ENCODE results near the gene ITPRIP.

ITPRIP gene

GRCh38 chr10:104268713-104269645 is 69.3 kb downstream of the ITPRIP start, which contains the start of gene GSTO2:
Gene GSTO2 (plus strand): TSS chr10:104269184. CDS start chr10:104274916, 5,732 bp downstream.
- H3K4me3 Mint-ChIP-seq: peak within 1 kb of the TSS; percentile 92
- peaks cover 24% of the 10 kb centered on the region for H3K36me3 Mint-ChIP-seq
- peak within 1 kb of the TSS; percentile 98 for H3K27ac Mint-ChIP-seq
- no peaks in the 10 kb centered on the region for H3K27me3 Mint-ChIP-seq
- peaks cover 41% of the 10 kb centered on the region for H3K4me1 Mint-ChIP-seq
- no peaks in the 10 kb centered on the region for H3K9me3 Mint-ChIP-seq

DNA sequence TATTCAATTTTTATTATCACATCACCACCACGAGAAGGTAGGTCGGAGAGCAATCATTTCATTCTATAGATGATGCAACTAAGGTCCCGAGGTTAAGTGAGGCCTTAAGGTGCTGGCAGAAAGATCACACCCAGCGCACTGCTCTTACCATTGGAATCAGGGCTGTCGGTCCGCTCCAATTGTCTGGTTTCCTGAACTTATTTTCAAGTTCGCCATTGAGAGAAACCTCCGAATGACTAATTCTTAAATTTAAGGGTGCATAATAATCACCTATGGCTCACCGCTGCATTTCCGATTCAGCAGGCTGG is 69.9 kb downstream of the ITPRIP start:
- Mint-ChIP-seq H3K27ac (peak overlapping the region; percentile 98), H3K36me3 (peaks cover 28% of the 10 kb centered on the region), H3K9me3 (no peaks in the 10 kb centered on the region), H3K4me3 (peak overlapping the region; percentile 92), H3K27me3 (no peaks in the 10 kb centered on the region), H3K4me1 (peaks cover 45% of the 10 kb centered on the region)

- H3K36me3 Mint-ChIP-seq: peaks cover 28% of the 10 kb centered on the region
- H3K4me1 Mint-ChIP-seq: peaks cover 45% of the 10 kb centered on the region
- H3K27ac Mint-ChIP-seq: peak overlapping the region; percentile 98
- H3K4me3 Mint-ChIP-seq: peak overlapping the region; percentile 92
- H3K27me3 Mint-ChIP-seq: no peaks in the 10 kb centered on the region
- no peaks in the 10 kb centered on the region for H3K9me3 Mint-ChIP-seq
These were observed 70.4 kb downstream of the ITPRIP start for GRCh38 chr10:104267721-104268404.

GRCh38 chr10:104264783-104265182 is 73.5 kb downstream of the ITPRIP start:
- Mint-ChIP-seq H3K4me3 (no peak overlapping the region), H3K36me3 (peaks cover 42% of the 10 kb centered on the region), H3K9me3 (no peaks in the 10 kb centered on the region), H3K27me3 (no peaks in the 10 kb centered on the region), H3K27ac (peak overlapping the region; percentile 38), H3K4me1 (peaks cover 66% of the 10 kb centered on the region)

- peak overlapping the region; percentile 81 for H3K4me3 Mint-ChIP-seq
- H3K27me3 Mint-ChIP-seq: no peaks in the 10 kb centered on the region
- H3K27ac Mint-ChIP-seq: peak overlapping the region; percentile 97
- no peaks in the 10 kb centered on the region for H3K9me3 Mint-ChIP-seq
- H3K4me1 Mint-ChIP-seq: peaks cover 79% of the 10 kb centered on the region
- H3K36me3 Mint-ChIP-seq: peaks cover 50% of the 10 kb centered on the region
These were observed 76.2 kb downstream of the ITPRIP start for GRCh38 chr10:104262055-104262454.

DNA sequence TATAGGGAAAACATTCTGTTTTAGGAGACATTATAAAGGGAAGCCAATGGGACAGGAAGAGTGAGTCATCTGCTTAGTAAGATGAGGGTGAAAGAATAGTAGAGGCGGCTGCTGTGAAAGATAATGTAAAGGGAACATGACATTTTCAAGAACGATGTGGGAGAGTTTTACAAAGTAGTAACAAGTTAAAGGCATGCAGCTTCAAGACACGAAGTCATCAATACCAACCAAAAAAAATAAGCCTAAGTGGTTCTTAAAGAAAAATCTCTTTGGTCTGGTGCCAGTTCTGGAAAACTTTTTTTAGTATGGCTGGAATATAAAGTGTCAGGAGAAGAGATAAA is 77.5 kb downstream of the ITPRIP start:
- Mint-ChIP-seq H3K36me3 (peaks cover 43% of the 10 kb centered on the region), H3K27ac (peak overlapping the region; percentile 97), H3K27me3 (no peaks in the 10 kb centered on the region), H3K4me1 (peaks cover 81% of the 10 kb centered on the region), H3K4me3 (peak overlapping the region; percentile 81), H3K9me3 (no peaks in the 10 kb centered on the region)

- no peaks in the 10 kb centered on the region for H3K9me3 Mint-ChIP-seq
- peak overlapping the region; percentile 81 for H3K4me3 Mint-ChIP-seq
- peaks cover 38% of the 10 kb centered on the region for H3K36me3 Mint-ChIP-seq
These were observed 78.1 kb downstream of the ITPRIP start for GRCh38 chr10:104259999-104260774.

More at GRCh38 chr10:104259999-104260774, 78.1 kb downstream of the ITPRIP start:
- Mint-ChIP-seq H3K4me1 (peaks cover 77% of the 10 kb centered on the region), H3K27me3 (no peaks in the 10 kb centered on the region), H3K27ac (peak overlapping the region; percentile 97)
